Progenitor cell of endocrine pancreas (in vitro differentiated cells): ENCODE results near the gene LDLRAP1. TPM values are rescaled to one million over a fixed set of nuclear protein-coding genes. Genes with fewer than 3 reads are reported as not detected.

Source experiments
- DNase-seq: peaks from one replicate; pipeline ENCODE4 v3.0.0; 2021; ENCODE audit warnings: low spot score; ENCODE audit not compliant: unreplicated experiment
- H3K27ac Mint-ChIP-seq: 2 replicates; pipeline ENCODE4 v1.8.0; 2021; ENCODE audit warnings: mild to moderate bottlenecking, moderate library complexity, mixed read lengths
- H3K27me3 Mint-ChIP-seq: 2 replicates; pipeline ENCODE4 v1.8.0; 2021; ENCODE audit warnings: mixed read lengths
- H3K36me3 Mint-ChIP-seq: 2 replicates; pipeline ENCODE4 v1.8.0; 2022; ENCODE audit warnings: mixed read lengths; ENCODE audit not compliant: insufficient read depth
- H3K4me1 Mint-ChIP-seq: 2 replicates; pipeline ENCODE4 v1.8.0; 2021; ENCODE audit warnings: low read depth, mixed read lengths
- H3K4me3 Mint-ChIP-seq: 2 replicates; pipeline ENCODE4 v1.8.0; 2021; ENCODE audit warnings: low read depth, mild to moderate bottlenecking, moderate library complexity, mixed read lengths
- H3K9me3 Mint-ChIP-seq: 2 replicates; pipeline ENCODE4 v1.8.0; 2021; ENCODE audit warnings: low read depth, mixed read lengths
- CTCF ChIP-seq: fragments of 200-600 bp; sonication (generic); IDR thresholded peaks from one replicate; pipeline ENCODE4 v1.5.0; 2021; ENCODE audit warnings: antibody characterized with exemption, mild to moderate bottlenecking; ENCODE audit not compliant: unreplicated experiment
- total RNA-seq: library from RNA; stranded (reverse); gene quantifications from 2 replicates; pipeline ENCODE4 v1.2.1, GENCODE V29; 2021

The LDLRAP1 gene
- total RNA-seq, 1 donor from 2014 or later: 12.7 TPM

- Mint-ChIP-seq H3K4me1 (peaks cover 6% of the 10 kb centered on the region), H3K27ac (no peak overlapping the region), H3K36me3 (no peaks in the 10 kb centered on the region), H3K4me3 (no peak overlapping the region), H3K27me3 (peaks cover 73% of the 10 kb centered on the region), H3K9me3 (no peaks in the 10 kb centered on the region)
- no peak for DNase-seq
- TF ChIP-seq CTCF: no peak
These were observed 71.2 kb downstream of the LDLRAP1 start for GRCh38 chr1:25614501-25615171.

DNA sequence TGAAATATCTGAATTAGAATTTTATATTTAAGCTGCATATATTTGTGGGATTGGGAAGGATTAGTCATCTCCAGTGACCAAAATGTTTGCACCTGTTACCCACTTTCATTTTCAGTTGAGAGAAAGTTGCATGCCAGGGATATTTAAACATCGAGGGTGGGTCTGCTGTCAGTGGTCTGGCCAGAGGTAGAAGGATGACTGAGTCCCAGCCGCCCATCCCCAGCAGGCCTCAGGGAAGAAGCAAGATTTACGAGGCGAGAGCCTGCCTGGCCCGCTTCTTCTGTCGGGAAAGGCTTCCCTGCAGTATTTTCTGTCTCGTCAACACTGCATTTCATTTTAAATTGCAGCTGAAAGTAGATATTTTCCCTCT lies 71.8 kb downstream of the LDLRAP1 start:
- Mint-ChIP-seq H3K9me3 (no peaks in the 10 kb centered on the region), H3K27ac (no peak overlapping the region), H3K4me3 (no peak overlapping the region), H3K4me1 (peaks cover 6% of the 10 kb centered on the region), H3K36me3 (no peaks in the 10 kb centered on the region), H3K27me3 (peaks cover 73% of the 10 kb centered on the region)
- TF ChIP-seq CTCF: no peak
- no peak for DNase-seq

- Mint-ChIP-seq H3K27me3 (peaks cover 74% of the 10 kb centered on the region), H3K36me3 (no peaks in the 10 kb centered on the region), H3K4me1 (peaks cover 6% of the 10 kb centered on the region), H3K9me3 (no peaks in the 10 kb centered on the region), H3K27ac (peak overlapping the region; percentile 37), H3K4me3 (peak overlapping the region; percentile 69)
- no peak for TF ChIP-seq CTCF
- no peak for DNase-seq
These were observed 72.2 kb downstream of the LDLRAP1 start for GRCh38 chr1:25615563-25616094.

GRCh38 chr1:25616095-25616986 lies 72.9 kb downstream of the LDLRAP1 start, which contains the start of gene MAN1C1:
Gene MAN1C1, plus strand, starts transcription at chr1:25616791. Its CDS starts 1,007 bp downstream, at chr1:25617798.
- H3K4me1 Mint-ChIP-seq: peaks cover 6% of the 10 kb centered on the region
- no peaks in the 10 kb centered on the region for H3K9me3 Mint-ChIP-seq
- TF ChIP-seq CTCF: peak; percentile 53
- H3K27ac Mint-ChIP-seq: peak within 1 kb of the TSS; percentile 37
- H3K36me3 Mint-ChIP-seq: no peaks in the 10 kb centered on the region
- DNase-seq: peak; percentile 89
- H3K4me3 Mint-ChIP-seq: peak within 1 kb of the TSS; percentile 69
- peaks cover 74% of the 10 kb centered on the region for H3K27me3 Mint-ChIP-seq

DNA sequence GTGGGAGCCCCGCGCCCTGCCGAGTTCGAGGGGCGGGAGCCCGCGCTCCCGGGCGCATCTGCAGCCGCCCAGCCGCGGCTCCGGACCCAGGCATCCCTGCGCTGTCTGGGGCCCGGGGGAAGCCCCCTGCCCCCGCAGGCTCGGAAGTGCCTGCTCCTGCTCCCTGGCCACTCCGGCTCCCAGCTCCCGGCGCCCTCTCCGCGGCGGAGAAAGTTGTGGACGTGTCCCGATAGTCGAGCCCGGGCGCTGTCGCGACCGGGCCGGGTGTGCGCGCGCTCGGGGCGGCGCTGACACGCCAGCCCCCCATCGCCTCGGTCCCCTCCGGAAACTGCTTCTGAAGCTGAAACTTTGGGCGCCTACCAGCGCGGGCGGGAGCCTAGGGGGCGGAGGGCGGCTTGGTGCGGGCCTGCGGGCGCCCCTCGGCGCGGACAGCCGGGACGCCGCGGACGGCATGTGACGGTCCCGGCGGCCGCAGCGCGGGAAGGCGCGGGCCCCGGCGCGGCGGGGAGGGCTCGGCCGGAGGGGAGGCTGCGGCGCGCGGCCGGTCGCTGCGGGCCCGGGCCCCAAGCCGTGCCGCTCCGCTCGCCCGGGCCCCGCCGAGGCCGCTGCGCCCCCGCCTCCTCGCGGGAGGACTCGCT lies 73.7 kb downstream of the LDLRAP1 start:
- H3K4me3 Mint-ChIP-seq: peak overlapping the region; percentile 42
- DNase-seq: no peak
- no peak overlapping the region for H3K27ac Mint-ChIP-seq
- H3K27me3 Mint-ChIP-seq: peaks cover 69% of the 10 kb centered on the region
- H3K36me3 Mint-ChIP-seq: no peaks in the 10 kb centered on the region
- no peaks in the 10 kb centered on the region for H3K9me3 Mint-ChIP-seq
- no peak for TF ChIP-seq CTCF
- peaks cover 6% of the 10 kb centered on the region for H3K4me1 Mint-ChIP-seq
